ENCODE results near the gene MYO5C. TPM values are rescaled to one million over a fixed set of nuclear protein-coding genes. Genes with fewer than 3 reads are reported as not detected.

Gene MYO5C
- total and polyA plus RNA-seq, 2 of the 13 experiments (the other 11 are each of a cell fraction or from before 2014, with no cell fraction given), result 15.7 to 23.7 TPM

DNA sequence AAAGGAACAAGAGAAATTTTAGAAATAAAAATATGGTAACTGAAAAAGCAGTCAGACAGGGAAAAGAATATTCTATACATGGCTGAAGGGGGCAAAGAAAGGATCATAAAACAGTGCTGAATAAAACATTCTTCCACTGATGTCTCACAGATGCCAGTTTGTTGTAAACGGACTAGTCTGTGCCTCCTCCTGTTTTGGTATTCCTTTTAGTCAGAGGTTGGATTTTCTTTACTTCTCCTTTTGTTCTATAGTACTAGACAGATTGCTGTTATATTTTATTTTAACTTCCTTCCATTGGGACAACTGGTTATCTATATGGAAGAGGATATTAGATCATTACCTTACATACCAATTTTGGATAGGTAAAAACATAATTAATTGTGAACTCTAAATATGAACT, 88.4 kb downstream of the MYO5C start:
- Histone ChIP-seq H4K20me1 (ENCODE audit: insufficient read depth, low read length) (no peaks in the 10 kb centered on the region), H3K36me3 (replicated peaks in 1 of 2; ENCODE audit: control insufficient read depth in 1 of 2, insufficient read depth in 2 of 2, low read length in 2 of 2) (peaks cover 18 to 66% of the 10 kb centered on the region in 2 experiments), H3K27ac (ENCODE audit: extremely low read length, insufficient read depth, low read length) (no peak overlapping the region), H3K9me3 (ENCODE audit: low read length) (no peaks in the 10 kb centered on the region), H2AFZ (ENCODE audit: low read length) (no peak overlapping the region), H3K27me3 (ENCODE audit: control insufficient read depth in 1 of 2, insufficient read depth in 2 of 2, low read length in 2 of 2) (no peaks in the 10 kb centered on the region), H3K4me2 (ENCODE audit: low read depth, low read length) (no peak overlapping the region), H3K4me1 (ENCODE audit: insufficient read depth, low read length) (no peaks in the 10 kb centered on the region), H3K79me2 (ENCODE audit: insufficient read depth, low read length) (no peaks in the 10 kb centered on the region), H3K4me3 (replicated peaks in 1 of 3; ENCODE audit: insufficient read depth in 1 of 3, low read depth in 2 of 3, low read length in 3 of 3) (no peak overlapping the region), H3K9ac (ENCODE audit: insufficient read depth, low read depth, low read length) (no peak overlapping the region)
- intact Hi-C loops (cut with micrococcal nuclease; ENCODE audit: unreplicated experiment), result loop anchor here (5.0 kb wide), 1 partner anchor 225 kb away; no protein-coding TSS in a partner anchor
- 94% methylated on average over 1 of the region's 1 CpG for WGBS (ENCODE audit: low lambda C conversion rate)
- ChIA-PET CTCF (ENCODE audit: low intra/inter-chr PET ratio, low total read pairs) (interaction anchor here (1.6 to 1.8 kb wide), 2 partner anchors 24 to 68 kb away, joined by 3 to 10 read pairs; no protein-coding TSS in a partner anchor), POLR2A (no interaction called here)
- no TSS peak for BruUV-seq (replicated peaks)
- no peak for DNase-seq (ENCODE audit: low spot score)
- no peak for ATAC-seq
- TF ChIP-seq, protein P1, sequence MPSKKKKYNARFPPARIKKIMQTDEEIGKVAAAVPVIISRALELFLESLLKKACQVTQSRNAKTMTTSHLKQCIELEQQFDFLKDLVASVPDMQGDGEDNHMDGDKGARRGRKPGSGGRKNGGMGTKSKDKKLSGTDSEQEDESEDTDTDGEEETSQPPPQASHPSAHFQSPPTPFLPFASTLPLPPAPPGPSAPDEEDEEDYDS (CRISPR knock-in tag; IDR thresholded peaks at IDR 0.05), result no peak
- no peak for TF ChIP-seq ZNF577 (CRISPR knock-in tag; IDR thresholded peaks at IDR 0.05; ENCODE audit: borderline replicate concordance, low read depth)
- TF ChIP-seq ZNF616 (CRISPR knock-in tag; IDR thresholded peaks at IDR 0.05; ENCODE audit: low read depth), result no peak
- TF ChIP-seq FOXA3 (CRISPR knock-in tag; IDR thresholded peaks at IDR 0.05), result no peak
- in situ Hi-C loops (cut with HindIII; ENCODE audit: extremely low pct_ligation_motif_present, low pct_unique_long_range_greater_than_20kb), result no loop called here
- FAIRE-seq, result no peak

DNA sequence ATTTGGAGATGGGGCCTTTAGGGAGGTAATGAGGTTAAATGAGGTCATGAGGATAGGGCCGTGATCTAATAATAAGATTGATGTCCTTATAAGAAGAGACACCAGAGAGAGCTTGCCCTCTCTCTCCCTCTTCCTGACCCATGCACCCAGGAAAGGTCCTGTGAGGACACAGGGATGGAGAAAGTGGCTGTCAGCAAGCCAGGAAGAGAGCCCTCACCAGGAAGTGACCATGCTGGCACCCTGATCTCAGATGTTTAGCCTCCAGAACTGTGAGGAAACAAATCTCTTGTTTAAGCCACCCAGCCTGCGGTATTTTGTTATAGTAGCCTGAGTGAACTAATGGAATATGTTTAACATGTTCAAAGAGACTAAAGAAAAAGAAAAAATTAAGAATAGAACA, 89.2 kb downstream of the MYO5C start:
- no peaks in the 10 kb centered on the region for H4K20me1 ChIP-seq (ENCODE audit: insufficient read depth, low read length)
- no peak overlapping the region for H3K27ac ChIP-seq (ENCODE audit: extremely low read length, insufficient read depth, low read length)
- H3K4me3 ChIP-seq (replicated peaks in 1 of 3; ENCODE audit: insufficient read depth in 1 of 3, low read depth in 2 of 3, low read length in 3 of 3), result no peak overlapping the region
- no peaks in the 10 kb centered on the region for H3K27me3 ChIP-seq (ENCODE audit: control insufficient read depth in 1 of 2, insufficient read depth in 2 of 2, low read length in 2 of 2)
- ChIA-PET POLR2A (no interaction called here), CTCF (ENCODE audit: low intra/inter-chr PET ratio, low total read pairs) (no interaction called here)
- no peak overlapping the region for H2AFZ ChIP-seq (ENCODE audit: low read length)
- no peaks in the 10 kb centered on the region for H3K79me2 ChIP-seq (ENCODE audit: insufficient read depth, low read length)
- DNase-seq (ENCODE audit: low spot score) (no peak), FAIRE-seq (no peak), ATAC-seq (no peak)
- no peak overlapping the region for H3K9ac ChIP-seq (ENCODE audit: insufficient read depth, low read depth, low read length)
- 91% methylated on average over 2 of the region's 2 CpGs for WGBS (ENCODE audit: low lambda C conversion rate)
- in situ Hi-C loops (cut with HindIII; ENCODE audit: extremely low pct_ligation_motif_present, low pct_unique_long_range_greater_than_20kb), result no loop called here
- intact Hi-C loops (cut with micrococcal nuclease; ENCODE audit: unreplicated experiment), result loop anchor here (5.0 kb wide), 1 partner anchor 224 kb away; no protein-coding TSS in a partner anchor
- H3K4me1 ChIP-seq (ENCODE audit: insufficient read depth, low read length), result no peaks in the 10 kb centered on the region
- H3K36me3 ChIP-seq (replicated peaks in 1 of 2; ENCODE audit: control insufficient read depth in 1 of 2, insufficient read depth in 2 of 2, low read length in 2 of 2), result peaks cover 16 to 59% of the 10 kb centered on the region in 2 experiments
- BruUV-seq (replicated peaks), result no TSS peak
- no peak overlapping the region for H3K4me2 ChIP-seq (ENCODE audit: low read depth, low read length)
- no peaks in the 10 kb centered on the region for H3K9me3 ChIP-seq (ENCODE audit: low read length)
- TF ChIP-seq ZNF768 (CRISPR knock-in tag; IDR thresholded peaks at IDR 0.05), result no peak
- no peak for TF ChIP-seq ZFP82 (CRISPR knock-in tag; IDR thresholded peaks at IDR 0.05; ENCODE audit: borderline replicate concordance)
- TF ChIP-seq, protein P2, sequence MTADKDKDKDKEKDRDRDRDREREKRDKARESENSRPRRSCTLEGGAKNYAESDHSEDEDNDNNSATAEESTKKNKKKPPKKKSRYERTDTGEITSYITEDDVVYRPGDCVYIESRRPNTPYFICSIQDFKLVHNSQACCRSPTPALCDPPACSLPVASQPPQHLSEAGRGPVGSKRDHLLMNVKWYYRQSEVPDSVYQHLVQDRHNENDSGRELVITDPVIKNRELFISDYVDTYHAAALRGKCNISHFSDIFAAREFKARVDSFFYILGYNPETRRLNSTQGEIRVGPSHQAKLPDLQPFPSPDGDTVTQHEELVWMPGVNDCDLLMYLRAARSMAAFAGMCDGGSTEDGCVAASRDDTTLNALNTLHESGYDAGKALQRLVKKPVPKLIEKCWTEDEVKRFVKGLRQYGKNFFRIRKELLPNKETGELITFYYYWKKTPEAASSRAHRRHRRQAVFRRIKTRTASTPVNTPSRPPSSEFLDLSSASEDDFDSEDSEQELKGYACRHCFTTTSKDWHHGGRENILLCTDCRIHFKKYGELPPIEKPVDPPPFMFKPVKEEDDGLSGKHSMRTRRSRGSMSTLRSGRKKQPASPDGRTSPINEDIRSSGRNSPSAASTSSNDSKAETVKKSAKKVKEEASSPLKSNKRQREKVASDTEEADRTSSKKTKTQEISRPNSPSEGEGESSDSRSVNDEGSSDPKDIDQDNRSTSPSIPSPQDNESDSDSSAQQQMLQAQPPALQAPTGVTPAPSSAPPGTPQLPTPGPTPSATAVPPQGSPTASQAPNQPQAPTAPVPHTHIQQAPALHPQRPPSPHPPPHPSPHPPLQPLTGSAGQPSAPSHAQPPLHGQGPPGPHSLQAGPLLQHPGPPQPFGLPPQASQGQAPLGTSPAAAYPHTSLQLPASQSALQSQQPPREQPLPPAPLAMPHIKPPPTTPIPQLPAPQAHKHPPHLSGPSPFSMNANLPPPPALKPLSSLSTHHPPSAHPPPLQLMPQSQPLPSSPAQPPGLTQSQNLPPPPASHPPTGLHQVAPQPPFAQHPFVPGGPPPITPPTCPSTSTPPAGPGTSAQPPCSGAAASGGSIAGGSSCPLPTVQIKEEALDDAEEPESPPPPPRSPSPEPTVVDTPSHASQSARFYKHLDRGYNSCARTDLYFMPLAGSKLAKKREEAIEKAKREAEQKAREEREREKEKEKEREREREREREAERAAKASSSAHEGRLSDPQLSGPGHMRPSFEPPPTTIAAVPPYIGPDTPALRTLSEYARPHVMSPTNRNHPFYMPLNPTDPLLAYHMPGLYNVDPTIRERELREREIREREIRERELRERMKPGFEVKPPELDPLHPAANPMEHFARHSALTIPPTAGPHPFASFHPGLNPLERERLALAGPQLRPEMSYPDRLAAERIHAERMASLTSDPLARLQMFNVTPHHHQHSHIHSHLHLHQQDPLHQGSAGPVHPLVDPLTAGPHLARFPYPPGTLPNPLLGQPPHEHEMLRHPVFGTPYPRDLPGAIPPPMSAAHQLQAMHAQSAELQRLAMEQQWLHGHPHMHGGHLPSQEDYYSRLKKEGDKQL (CRISPR knock-in tag; IDR thresholded peaks at IDR 0.05; ENCODE audit: low read depth), result no peak
- no peak for TF ChIP-seq THAP11 (CRISPR knock-in tag; IDR thresholded peaks at IDR 0.05)
- no peak for TF ChIP-seq HMG20B (CRISPR knock-in tag; conservative IDR thresholded peaks at IDR 0.05)
- peak; percentile 27; the same call in 1 of the 2 replicates for TF ChIP-seq RXRB (CRISPR knock-in tag; IDR thresholded peaks at IDR 0.05; ENCODE audit: borderline replicate concordance)
- no peak for TF ChIP-seq ZFP36L2 (CRISPR knock-in tag; IDR thresholded peaks at IDR 0.05)
